GM12878 (cell line): ENCODE data around the gene NECTIN1. TPM values are rescaled to one million over a fixed set of nuclear protein-coding genes. Genes with fewer than 3 reads are reported as not detected.

Experiments
- ATAC-seq: fragments of 200-7000 bp; cut with Tn5 transposase; 3 replicates; pipeline ENCODE4 v1.9.1; 2020; ENCODE audit warnings: mild to moderate bottlenecking, moderate library complexity
- BruUV-seq: library from RNA; stranded (reverse); fragments of 400-500 nt; replicated peaks from 2 replicates; lab custom pipeline; 2021; lab: Mats Ljungman, UMichigan
- CTCF ChIA-PET: fragments of 300-600 bp; sonication (Branson Sonifier 250); formaldehyde crosslinking; extraction: SDS; loops from one replicate; lab custom pipeline; 2021; ENCODE audit warnings: inconsistent platforms; lab: Yijun Ruan, JAX
- POLR2A ChIA-PET: fragments of 350-600 bp; formaldehyde crosslinking; extraction: SDS; loops from one replicate; lab custom pipeline; 2021; ENCODE audit warnings: inconsistent platforms; lab: Charles Lee
- RAD21 ChIA-PET: fragments of 300-600 bp; sonication (Branson Sonifier 250); formaldehyde crosslinking; loops from one replicate; lab custom pipeline; 2023; ENCODE audit warnings: antibody characterized with exemption; ENCODE audit not compliant: unreplicated experiment; lab: Charles Lee
- SMC1A ChIA-PET: fragments of 300-600 bp; sonication (Branson Sonifier 250); formaldehyde crosslinking; loops from one replicate; lab custom pipeline; 2023; ENCODE audit not compliant: unreplicated experiment, uncharacterized antibody; lab: Charles Lee
- DNase-seq: peaks from one replicate; pipeline ENCODE4 v3.0.0-alpha.2; 2011; ENCODE audit warnings: low read depth, low spot score
- FAIRE-seq: peaks from 3 replicates; lab custom pipeline; 2011; peaks lifted over from hg19 to GRCh38; lab: Jason Lieb, UNC
- H2AFZ ChIP-seq: 2 replicates; pipeline ENCODE4 v1.6.0; 2011; ENCODE audit warnings: low read depth, low read length, control low read depth; ENCODE audit not compliant: control insufficient read depth
- H3K27ac ChIP-seq: 2 replicates; pipeline ENCODE4 v1.5.1; 2011; ENCODE audit warnings: control low read depth; ENCODE audit not compliant: control insufficient read depth, insufficient read depth
- H3K27me3 ChIP-seq, 2 experiments: replicated peaks in 1 of 2; 2 replicates each; pipeline versions ENCODE4 v1.6.0 to v1.6.1; 2011; ENCODE audit warnings: low read length in 1 of 2; ENCODE audit not compliant: control insufficient read depth in 2 of 2, insufficient read depth in 2 of 2
- H3K36me3 ChIP-seq, 2 experiments: 2 replicates each; pipeline ENCODE4 v1.5.1; 2011; ENCODE audit warnings: low read length in 1 of 2; ENCODE audit not compliant: control insufficient read depth in 2 of 2, insufficient read depth in 2 of 2
- H3K4me1 ChIP-seq: 2 replicates; pipeline ENCODE4 v1.6.1; 2011; ENCODE audit warnings: mild to moderate bottlenecking, low read length, moderate library complexity, mixed read lengths; ENCODE audit not compliant: control insufficient read depth, insufficient read depth
- H3K4me2 ChIP-seq: 2 replicates; pipeline ENCODE4 v1.6.0; 2011; ENCODE audit warnings: control low read depth; ENCODE audit not compliant: control insufficient read depth, insufficient read depth
- H3K4me3 ChIP-seq: fragments of 200-600 bp; sonication (generic); 2 replicates; pipeline ENCODE4 v1.5.1; 2016
- H3K79me2 ChIP-seq: 2 replicates; pipeline ENCODE4 v1.6.0; 2011; ENCODE audit warnings: low read length; ENCODE audit not compliant: control insufficient read depth, insufficient read depth
- H3K9ac ChIP-seq: 2 replicates; pipeline ENCODE4 v1.8.0; 2011; ENCODE audit warnings: low read length, control low read depth, mixed read lengths; ENCODE audit not compliant: control insufficient read depth, insufficient read depth
- H3K9me3 ChIP-seq: replicated peaks from 3 replicates; pipeline ENCODE4 v1.5.1; 2011; ENCODE audit warnings: mild to moderate bottlenecking, low read length; ENCODE audit not compliant: control insufficient read depth, insufficient read depth
- H4K20me1 ChIP-seq: 2 replicates; pipeline ENCODE4 v1.6.0; 2011; ENCODE audit not compliant: control insufficient read depth, insufficient read depth
- CBX3 ChIP-seq: fragments of 200-600 bp; sonication (generic); IDR thresholded peaks from 2 replicates; pipeline ENCODE4 v1.6.1; 2016; ENCODE audit warnings: low read depth, borderline replicate concordance
- CUX1 ChIP-seq: IDR thresholded peaks from 2 replicates; pipeline ENCODE4 v1.6.1; 2012; ENCODE audit warnings: improper control_type of control experiment, low read depth, low read length; ENCODE audit not compliant: insufficient replicate concordance
- HDGF ChIP-seq: fragments of 450-650 bp; IDR thresholded peaks from 2 replicates; pipeline ENCODE4 v1.6.1; 2016; ENCODE audit warnings: antibody characterized with exemption
- KDM1A ChIP-seq: fragments of 200-600 bp; sonication (generic); IDR thresholded peaks from 2 replicates; pipeline ENCODE4 v1.6.1; 2016; ENCODE audit warnings: borderline replicate concordance
- RELA ChIP-seq: fragments of 450-650 bp; IDR thresholded peaks from 2 replicates; pipeline ENCODE4 v1.8.0; 2014; ENCODE audit warnings: borderline replicate concordance; ENCODE audit not compliant: partially characterized antibody
- SRF ChIP-seq, 2 experiments: IDR thresholded peaks; 2 replicates each; pipeline ENCODE4 v1.6.1; 2011; ENCODE audit warnings: low read depth in 2 of 2, low read length in 2 of 2, mild to moderate bottlenecking in 1 of 2, moderate library complexity in 1 of 2
- USF2 ChIP-seq: IDR thresholded peaks from 2 replicates; pipeline ENCODE4 v1.6.1; 2011; ENCODE audit warnings: low read depth, low read length, improper control_type of control experiment, borderline replicate concordance
- WGBS: methylation state at CpG from one replicate; pipeline ENCODE4 v1.1.6; 2016; ENCODE audit warnings: low lambda C conversion rate; ENCODE audit not compliant: insufficient replicate concordance, insufficient coverage; ENCODE audit errors: missing lambda C conversion rate; 5-methylcytosine and 5-hydroxymethylcytosine counted together
- in situ Hi-C: fragments of 300-500 bp; cut with MboI; formaldehyde crosslinking; loops from 9 replicates; pipeline ENCODE4 v1.14.3; 2018; ENCODE audit warnings: mixed read lengths
- intact Hi-C: fragments of 100-400 bp; cut with micrococcal nuclease; formaldehyde crosslinking; loops from one replicate; pipeline ENCODE4 v1.14.2; 2022; ENCODE audit not compliant: unreplicated experiment
- polyA plus RNA-seq, 11 experiments: library from polyadenylated mRNA; depleted of rRNA in 4 of 11; unstranded in 6 of 11; stranded (reverse) in 5 of 11; fragments of >200 nt; fragmentation: Nextera tagmentation in 4 of 11; fragmentation: Illumina TruSeq in 1 of 11; extraction: Ambion mirVana in 4 of 11; extraction: Trizol in 1 of 11; gene quantifications; 1 replicate in 1 of 11; 2 replicates in 10 of 11; pipeline versions ENCODE4 v1.2.1 to v1.2.3, GENCODE V29; 2011 to 2016; ENCODE audit warnings: inconsistent platforms in 2 of 11, missing spikeins in 2 of 11, low read depth in 1 of 11
- total RNA-seq, 4 experiments: library from RNA; depleted of rRNA in 3 of 4; stranded (reverse); fragments of >200 nt in 3 of 4; fragmentation: Illumina TruSeq in 1 of 4; extraction: Trizol in 1 of 4; gene quantifications; 2 replicates each; pipeline versions ENCODE4 v1.2.1 to v1.2.3, GENCODE V29; 2013 to 2021

Gene NECTIN1
- total and polyA plus RNA-seq, 10 of the 15 experiments (the other 5 are each of a cell fraction or from before 2014, with no cell fraction given): 0.97 to 9.2 (median 2.3) TPM

DNA sequence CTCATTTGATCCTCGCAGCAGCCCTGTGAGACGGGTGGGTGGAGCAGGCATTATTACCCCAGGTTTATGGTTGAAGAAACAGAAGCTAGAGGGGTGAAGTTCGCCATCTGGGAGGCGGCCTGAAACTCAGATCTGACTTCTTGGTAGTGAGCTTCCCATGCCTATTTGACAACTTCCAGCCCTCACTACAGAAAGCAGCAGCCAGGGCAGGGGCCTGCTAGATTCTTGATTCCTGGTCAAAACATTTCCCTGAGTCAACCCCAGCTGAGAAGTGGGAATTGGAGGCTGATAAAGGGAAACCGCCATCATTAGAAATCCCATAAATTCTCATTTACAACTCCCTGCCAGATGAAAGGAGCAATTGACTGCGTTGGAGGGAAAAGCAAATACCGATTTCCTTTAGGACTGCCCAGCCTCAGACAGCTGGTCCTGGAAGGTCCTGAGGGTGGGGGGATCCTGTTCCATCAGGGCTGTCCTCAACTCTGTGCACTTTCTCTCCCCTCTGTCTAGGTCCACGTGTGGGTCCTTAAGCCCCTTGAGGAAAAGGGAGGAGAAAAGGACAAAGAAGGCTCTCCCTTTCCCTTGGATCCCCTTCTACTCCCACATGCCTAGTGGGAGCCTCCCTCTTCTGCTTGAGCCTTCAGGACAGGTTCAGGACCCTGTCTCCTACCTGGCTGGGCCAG lies 10.2 kb upstream of the NECTIN1 start:
- Histone ChIP-seq H3K27me3 (peaks cover 0 to 3% of the 10 kb centered on the region in 2 experiments; a peak in 3 of 4 replicates), H3K4me1 (no peaks in the 10 kb centered on the region), H4K20me1 (no peaks in the 10 kb centered on the region), H3K4me2 (no peak overlapping the region), H3K9ac (no peak overlapping the region), H3K36me3 (no peaks in the 10 kb centered on the region), H3K4me3 (no peak overlapping the region), H2AFZ (no peak overlapping the region), H3K27ac (no peak overlapping the region), H3K79me2 (no peaks in the 10 kb centered on the region), H3K9me3 (no peaks in the 10 kb centered on the region)
- BruUV-seq: no TSS peak
- FAIRE-seq (no peak), DNase-seq (no peak), ATAC-seq (no peak)
- ChIA-PET SMC1A (interaction anchor here (0.7 to 1.2 kb wide), 3 partner anchors 11 to 66 kb away, joined by 3 read pairs; no protein-coding TSS in a partner anchor), CTCF (interaction anchor here (0.8 to 2.7 kb wide), 5 partner anchors 10 to 72 kb away, joined by 3 to 21 read pairs (median 4); partner anchors contain the start of gene NECTIN1), RAD21 (interaction anchor here (0.7 to 2.5 kb wide), 3 partner anchors 10 to 1103 kb away, joined by 3 to 8 read pairs (median 4); partner anchors contain the start of gene NECTIN1)
- intact Hi-C loops: no loop called here
- in situ Hi-C loops: no loop called here
- 32% methylated on average over 8 of the region's 8 CpGs for WGBS
- no peak for TF ChIP-seq HDGF
- TF ChIP-seq USF2: no peak
- no peak for TF ChIP-seq CUX1
- no peak for TF ChIP-seq KDM1A
- TF ChIP-seq CBX3: no peak
- no peak for TF ChIP-seq SRF (IDR thresholded peaks at IDR 0.05; ENCODE audit: low read depth in 2 of 2, low read length in 2 of 2)
- no peak for TF ChIP-seq RELA
- TF ChIP-seq, all 136 proteins: peak for 0
- POLR2A ChIA-PET: interaction anchor here (0.5 kb wide), 1 partner anchor 101 kb away, joined by 8 read pairs; no protein-coding TSS in a partner anchor
